Brain microvascular endothelial cell (primary cell): Measurements from ENCODE around the gene ZBTB12.
A peak's percentile ranks its signal among the peaks of the same experiment; 100 is the strongest.
"Not testable (repeated sequence)": the region's sequence is repeated elsewhere in the genome, so short reads cannot be mapped to it uniquely, and the experiment has no call there.

ENCODE experiments used
- DNase-seq: peaks from one replicate; pipeline ENCODE4 v3.0.0-alpha.2; 2020
- H3K27ac ChIP-seq: fragments of 250-450 bp; sonication (Bioruptor Pico); 2 replicates; pipeline ENCODE4 v1.5.1; 2020; ENCODE audit warnings: mild to moderate bottlenecking, moderate library complexity
- H3K27me3 ChIP-seq: fragments of 250-450 bp; sonication (Bioruptor Pico); replicated peaks from 2 replicates; pipeline ENCODE4 v1.5.1; 2020; ENCODE audit warnings: mild to moderate bottlenecking
- H3K36me3 ChIP-seq: fragments of 250-450 bp; sonication (Bioruptor Pico); replicated peaks from 2 replicates; pipeline ENCODE4 v1.5.1; 2020; ENCODE audit warnings: mild to moderate bottlenecking
- H3K4me3 ChIP-seq: 2 replicates; pipeline ENCODE4 v1.5.1; 2011; ENCODE audit warnings: low read depth, mild to moderate bottlenecking, control low read depth, low read length, moderate library complexity
- CTCF ChIP-seq: IDR thresholded peaks from 2 replicates; pipeline ENCODE4 v1.5.1; 2011; ENCODE audit warnings: low read depth, mild to moderate bottlenecking, moderate library complexity, low read length, control low read depth, inconsistent platforms; ENCODE audit errors: missing control alignments
- in situ Hi-C: cut with HindIII; loops from 2 replicates; pipeline ENCODE4 v1.10.0; 2017; ENCODE audit warnings: low sequenced_read_pairs, low pct_ligation_motif_present

ZBTB12 gene

GRCh38 chr6:31919624-31920303, 17.9 kb upstream of the ZBTB12 start:
- in situ Hi-C loops = no loop called here
- no peak overlapping the region for H3K27ac ChIP-seq

GRCh38 chr6:31918069-31918720, 16.3 kb upstream of the ZBTB12 start:
- in situ Hi-C loops = no loop called here
- Histone ChIP-seq H3K4me3 (no peak overlapping the region), H3K27me3 (no peaks in the 10 kb centered on the region), H3K36me3 (no peaks in the 10 kb centered on the region), H3K27ac (no peak overlapping the region)
- no peak for TF ChIP-seq CTCF
- DNase-seq = no peak

More at GRCh38 chr6:31919624-31920303, 17.9 kb upstream of the ZBTB12 start:
- TF ChIP-seq CTCF = no peak
- Histone ChIP-seq H3K36me3 (no peaks in the 10 kb centered on the region), H3K27me3 (no peaks in the 10 kb centered on the region), H3K4me3 (no peak overlapping the region)
- no peak for DNase-seq

- in situ Hi-C loops = no loop called here
- Histone ChIP-seq H3K27ac (no peak overlapping the region), H3K27me3 (no peaks in the 10 kb centered on the region), H3K4me3 (no peak overlapping the region), H3K36me3 (no peaks in the 10 kb centered on the region)
- DNase-seq = no peak
- TF ChIP-seq CTCF = no peak
Measured at GRCh38 chr6:31915756-31916155, 13.9 kb upstream of the ZBTB12 start.

- Histone ChIP-seq H3K4me3 (no peak overlapping the region), H3K27ac (no peak overlapping the region), H3K27me3 (no peaks in the 10 kb centered on the region), H3K36me3 (no peaks in the 10 kb centered on the region)
- TF ChIP-seq CTCF = no peak
- in situ Hi-C loops = no loop called here
- DNase-seq = no peak
Measured at GRCh38 chr6:31915351-31915750, 13.5 kb upstream of the ZBTB12 start.

GRCh38 chr6:31911826-31912585, 10.1 kb upstream of the ZBTB12 start:
- H3K27me3 ChIP-seq = no peaks in the 10 kb centered on the region
- DNase-seq = no peak
- H3K4me3 ChIP-seq = no peak overlapping the region
- no peak for TF ChIP-seq CTCF
- H3K36me3 ChIP-seq = no peaks in the 10 kb centered on the region
- in situ Hi-C loops = no loop called here
- peak overlapping the region; percentile 97 for H3K27ac ChIP-seq

- H3K36me3 ChIP-seq, in situ Hi-C loops, H3K27me3 ChIP-seq, H3K4me3 ChIP-seq, DNase-seq: not testable (repeated sequence)
- H3K27ac ChIP-seq = peak overlapping the region; percentile 97
Measured at GRCh38 chr6:31909298-31909697, 7.4 kb upstream of the ZBTB12 start.
